ENCODE results near the gene GATA2. TPM values are rescaled to one million over a fixed set of nuclear protein-coding genes. Genes with fewer than 3 reads are reported as not detected.
A peak's percentile ranks its signal among the peaks of the same experiment; 100 is the strongest.

The GATA2 gene
- total RNA-seq, 1 experiment from 2014 or later = 7.1 TPM

GRCh38 chr3:128489674-128489926 is 3.4 kb downstream of the GATA2 start:
- DNase-seq (ENCODE audit: extremely low read depth, low read depth) = no peak

- no peak for DNase-seq (ENCODE audit: extremely low read depth, low read depth)
Measured at GRCh38 chr3:128488991-128489673, 3.9 kb downstream of the GATA2 start.

- DNase-seq (ENCODE audit: extremely low read depth, low read depth) = no peak
Measured at GRCh38 chr3:128488636-128488990, 4.4 kb downstream of the GATA2 start.

GRCh38 chr3:128487813-128488635 is 5.0 kb downstream of the GATA2 start:
- peak; percentile 84 for DNase-seq (ENCODE audit: extremely low read depth, low read depth)

GRCh38 chr3:128487538-128487812 is 5.5 kb downstream of the GATA2 start:
- no peak for DNase-seq (ENCODE audit: extremely low read depth, low read depth)

GRCh38 chr3:128486681-128487537 is 6.1 kb downstream of the GATA2 start:
- DNase-seq (ENCODE audit: extremely low read depth, low read depth) = no peak

- DNase-seq (ENCODE audit: extremely low read depth, low read depth) = no peak
Measured at GRCh38 chr3:128486205-128486628, 6.8 kb downstream of the GATA2 start.

GRCh38 chr3:128485282-128486204 is 7.5 kb downstream of the GATA2 start:
- no peak for DNase-seq (ENCODE audit: extremely low read depth, low read depth)

GRCh38 chr3:128484404-128485281 is 8.4 kb downstream of the GATA2 start:
- DNase-seq (ENCODE audit: extremely low read depth, low read depth) = no peak

GRCh38 chr3:128483657-128484403 is 9.2 kb downstream of the GATA2 start:
- DNase-seq (ENCODE audit: extremely low read depth, low read depth) = no peak

GRCh38 chr3:128482666-128483656 is 10.0 kb downstream of the GATA2 start:
- no peak for DNase-seq (ENCODE audit: extremely low read depth, low read depth)

- DNase-seq (ENCODE audit: extremely low read depth, low read depth) = no peak
Measured at GRCh38 chr3:128482175-128482574, 10.8 kb downstream of the GATA2 start.

GRCh38 chr3:128481438-128481942 is 11.5 kb downstream of the GATA2 start:
- DNase-seq (ENCODE audit: extremely low read depth, low read depth) = no peak

GRCh38 chr3:128480717-128481437 is 12.1 kb downstream of the GATA2 start:
- DNase-seq (ENCODE audit: extremely low read depth, low read depth) = no peak

- DNase-seq (ENCODE audit: extremely low read depth, low read depth) = no peak
Measured at GRCh38 chr3:128480278-128480677, 12.7 kb downstream of the GATA2 start.

GRCh38 chr3:128479558-128480086 is 13.4 kb downstream of the GATA2 start:
- no peak for DNase-seq (ENCODE audit: extremely low read depth, low read depth)

All from NCI-H460 (cell line).